T-helper 2 cell treated with Interferon-gamma antibody and Interleukin-4, amounts not matched to agents 100 ng/mL and 5 ng/mL, for 36 hours (primary cell): ENCODE measurements around the gene WNT6. TPM values are rescaled to one million over a fixed set of nuclear protein-coding genes. Genes with fewer than 3 reads are reported as not detected.
"Not testable (repeated sequence)": the region's sequence is repeated elsewhere in the genome, so short reads cannot be mapped to it uniquely, and the experiment has no call there.

Experiments
- intact Hi-C: fragments of 100-400 bp; cut with micrococcal nuclease; formaldehyde crosslinking; loops from one replicate; pipeline ENCODE4 v1.15.1; 2023
- total RNA-seq: library from RNA; stranded (reverse); gene quantifications from 2 replicates; pipeline ENCODE4 v1.2.3, GENCODE V29; 2022

The WNT6 gene
- total RNA-seq, 1 donor from 2014 or later, result not detected

GRCh38 chr2:218830526-218831306, 28.9 kb upstream of the WNT6 start:
- intact Hi-C loops, result no loop called here

GRCh38 chr2:218831378-218831990, 28.1 kb upstream of the WNT6 start, which contains the start of gene PRKAG3:
Gene PRKAG3, minus strand, starts transcription at chr2:218831803.
- intact Hi-C loops, result no loop called here

- intact Hi-C loops, result no loop called here
Measured at GRCh38 chr2:218832081-218832480, 27.5 kb upstream of the WNT6 start.

- intact Hi-C loops, result no loop called here
Measured at GRCh38 chr2:218832520-218832919, 27.1 kb upstream of the WNT6 start.

- intact Hi-C loops, result no loop called here
Measured at GRCh38 chr2:218833023-218833609, 26.5 kb upstream of the WNT6 start.

- intact Hi-C loops, result no loop called here
Measured at GRCh38 chr2:218834685-218835084, 24.9 kb upstream of the WNT6 start.

- intact Hi-C loops, result no loop called here
Measured at GRCh38 chr2:218837495-218837894, 22.1 kb upstream of the WNT6 start.

- intact Hi-C loops, result no loop called here
Measured at GRCh38 chr2:218839430-218839829, 20.2 kb upstream of the WNT6 start.

GRCh38 chr2:218839888-218840287, 19.7 kb upstream of the WNT6 start:
- intact Hi-C loops, result no loop called here

GRCh38 chr2:218844334-218844733, 15.3 kb upstream of the WNT6 start:
- intact Hi-C loops, result not testable (repeated sequence)

GRCh38 chr2:218846963-218847362, 12.6 kb upstream of the WNT6 start:
- intact Hi-C loops, result loop anchor here (1.0 to 5.0 kb wide), 6 partner anchors 66 to 440 kb away; partner anchors contain the start of genes BCS1L, TTLL4 and ZNF142

GRCh38 chr2:218849721-218850120, 9.9 kb upstream of the WNT6 start:
- intact Hi-C loops, result loop anchor here (5.0 kb wide), 1 partner anchor 442 kb away; no protein-coding TSS in a partner anchor

GRCh38 chr2:218850796-218851195, 8.8 kb upstream of the WNT6 start:
- intact Hi-C loops, result no loop called here

- intact Hi-C loops, result no loop called here
Measured at GRCh38 chr2:218851286-218851685, 8.3 kb upstream of the WNT6 start.

- intact Hi-C loops, result loop anchor here (1.0 kb wide), 1 partner anchor 45 kb away; no protein-coding TSS in a partner anchor
Measured at GRCh38 chr2:218852911-218853667, 6.5 kb upstream of the WNT6 start.

- intact Hi-C loops, result loop anchor here (1.0 kb wide), 1 partner anchor 45 kb away; no protein-coding TSS in a partner anchor
Measured at GRCh38 chr2:218853766-218854165, 5.8 kb upstream of the WNT6 start.

GRCh38 chr2:218854860-218855259, 4.7 kb upstream of the WNT6 start:
- intact Hi-C loops, result no loop called here

GRCh38 chr2:218855305-218856166, 4.1 kb upstream of the WNT6 start:
- intact Hi-C loops, result no loop called here

GRCh38 chr2:218856167-218856895, 3.3 kb upstream of the WNT6 start:
- intact Hi-C loops, result no loop called here

GRCh38 chr2:218856896-218857243, 2.7 kb upstream of the WNT6 start:
- intact Hi-C loops, result no loop called here
